OCI-LY7 (cell line): ENCODE measurements around the gene RASSF5.

ENCODE experiments used
- CTCF ChIP-seq: fragments of 200-600 bp; sonication (generic); conservative IDR thresholded peaks from 2 replicates; pipeline ENCODE4 v1.5.1; 2014; ENCODE audit warnings: mild to moderate bottlenecking, antibody characterized with exemption, low read length, moderate library complexity, mixed read lengths
- EZH2phosphoT487 ChIP-seq: fragments of 200-600 bp; sonication (generic); IDR thresholded peaks from 2 replicates; pipeline ENCODE4 v1.6.1; 2018; ENCODE audit warnings: low read depth, borderline replicate concordance, mild to moderate bottlenecking, mixed run types, antibody characterized with exemption, low read length, moderate library complexity, mixed read lengths

- TF ChIP-seq CTCF: peak; percentile 93
- TF ChIP-seq EZH2phosphoT487: no peak
These were observed 17.2 kb upstream of the RASSF5 start for GRCh38 chr1:206489980-206490770.
